Neural cell (in vitro differentiated cells): ENCODE measurements around the gene G2E3.

Experiments used
- CTCF ChIP-seq: fragments of 450-650 bp; IDR thresholded peaks from 2 replicates; pipeline ENCODE4 v1.5.1; 2014; ENCODE audit warnings: antibody characterized with exemption, mild to moderate bottlenecking, moderate library complexity; ENCODE audit not compliant: poor library complexity, severe bottlenecking
- MXI1 ChIP-seq: fragments of 450-650 bp; conservative IDR thresholded peaks from 2 replicates; pipeline ENCODE4 v1.6.1; 2014; ENCODE audit warnings: antibody characterized with exemption, mild to moderate bottlenecking; ENCODE audit not compliant: poor library complexity, severe bottlenecking
- POLR2AphosphoS5 ChIP-seq: IDR thresholded peaks from 2 replicates; pipeline ENCODE4 v1.6.1; 2012

GRCh38 chr14:30621940-30622830 is 63.2 kb downstream of the G2E3 start, which contains the start of gene SCFD1:
- TF ChIP-seq CTCF (no peak), MXI1 (peak; percentile 89), POLR2AphosphoS5 (peak; percentile 98)
